Memory B cell (primary cell): ENCODE results near the gene SYTL3.

Experiments
- ATAC-seq: fragments of 150-1000 bp; cut with Tn5 transposase; 2 replicates; pipeline ENCODE4 v1.10.0; 2021; ENCODE audit warnings: low read depth, mild to moderate bottlenecking, moderate library complexity
- DNase-seq, 2 donors: peaks; one replicate each; pipeline ENCODE4 v3.0.0; 2022; ENCODE audit warnings: low spot score in 2 of 2
- H3K27ac Mint-ChIP-seq: one replicate; pipeline ENCODE4 v1.8.0; 2022; ENCODE audit warnings: mild to moderate bottlenecking, moderate library complexity, mixed read lengths
- H3K27me3 Mint-ChIP-seq: one replicate; pipeline ENCODE4 v1.8.0; 2022; ENCODE audit warnings: mixed read lengths
- H3K36me3 Mint-ChIP-seq: one replicate; pipeline ENCODE4 v1.8.0; 2022; ENCODE audit warnings: mild to moderate bottlenecking, mixed read lengths
- H3K4me1 Mint-ChIP-seq: one replicate; pipeline ENCODE4 v1.8.0; 2022; ENCODE audit warnings: mixed read lengths
- H3K4me3 Mint-ChIP-seq: one replicate; pipeline ENCODE4 v1.8.0; 2022; ENCODE audit warnings: mild to moderate bottlenecking, moderate library complexity, mixed read lengths
- H3K9me3 Mint-ChIP-seq: one replicate; pipeline ENCODE4 v1.8.0; 2022; ENCODE audit warnings: mixed read lengths

The SYTL3 gene

DNA sequence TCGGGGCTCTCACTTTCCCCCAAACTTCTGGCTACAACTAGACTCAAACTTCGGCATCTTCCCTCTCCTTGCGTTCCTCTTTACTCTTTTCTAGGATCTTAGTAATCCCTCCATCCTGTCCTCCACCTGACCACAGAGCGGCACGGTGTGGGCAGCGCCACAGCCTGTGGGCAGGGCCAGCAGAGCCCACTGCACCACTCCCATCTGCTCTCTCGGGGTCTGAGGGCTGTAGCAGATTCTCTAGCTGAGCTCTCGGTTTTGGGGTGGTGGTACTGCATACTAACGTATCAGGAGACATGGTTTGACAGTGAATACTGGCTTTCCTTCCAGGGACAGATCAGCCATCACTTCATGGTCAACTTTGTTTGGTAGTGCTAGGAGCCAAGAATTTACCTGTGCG lies 111.9 kb downstream of the SYTL3 start:
- Mint-ChIP-seq H3K36me3 (peaks cover 14% of the 10 kb centered on the region), H3K27ac (peak overlapping the region; percentile 76), H3K27me3 (no peaks in the 10 kb centered on the region), H3K4me3 (no peak overlapping the region), H3K4me1 (peaks cover 8% of the 10 kb centered on the region), H3K9me3 (peaks cover 2% of the 10 kb centered on the region)
- no peak for ATAC-seq
- no peak for DNase-seq

DNA sequence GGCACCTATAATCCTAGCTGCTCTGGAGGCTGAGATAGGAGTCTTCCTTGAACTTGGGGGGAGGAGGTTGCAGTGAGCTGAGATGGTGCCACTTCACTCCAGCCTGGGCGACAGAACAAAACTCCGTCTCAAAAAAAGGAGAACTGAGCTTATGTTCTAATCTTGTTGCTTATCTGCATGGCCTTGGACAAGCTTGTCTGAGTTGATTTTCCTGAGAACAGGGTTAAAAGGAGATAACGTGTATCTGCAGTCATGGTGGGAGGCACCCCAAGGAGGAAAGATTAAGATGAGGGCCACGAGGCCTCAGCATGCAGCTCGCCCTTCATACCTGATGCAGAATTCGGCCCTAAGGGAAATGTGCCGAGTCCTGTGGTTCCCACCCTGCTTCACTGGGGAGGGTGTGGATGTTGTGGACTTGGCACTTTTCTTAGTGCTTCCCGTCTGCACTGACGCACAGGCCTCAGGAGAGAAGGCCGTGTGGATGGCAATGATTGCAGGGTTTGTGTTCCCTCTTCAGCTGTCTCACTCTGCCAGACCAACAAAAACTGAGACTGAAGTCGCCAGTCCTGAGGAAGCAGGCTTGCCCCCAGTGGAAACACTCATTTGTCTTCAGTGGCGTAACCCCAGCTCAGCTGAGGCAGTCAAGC lies 113.1 kb downstream of the SYTL3 start:
- DNase-seq, result no peak
- peaks cover 23% of the 10 kb centered on the region for H3K36me3 Mint-ChIP-seq

DNA sequence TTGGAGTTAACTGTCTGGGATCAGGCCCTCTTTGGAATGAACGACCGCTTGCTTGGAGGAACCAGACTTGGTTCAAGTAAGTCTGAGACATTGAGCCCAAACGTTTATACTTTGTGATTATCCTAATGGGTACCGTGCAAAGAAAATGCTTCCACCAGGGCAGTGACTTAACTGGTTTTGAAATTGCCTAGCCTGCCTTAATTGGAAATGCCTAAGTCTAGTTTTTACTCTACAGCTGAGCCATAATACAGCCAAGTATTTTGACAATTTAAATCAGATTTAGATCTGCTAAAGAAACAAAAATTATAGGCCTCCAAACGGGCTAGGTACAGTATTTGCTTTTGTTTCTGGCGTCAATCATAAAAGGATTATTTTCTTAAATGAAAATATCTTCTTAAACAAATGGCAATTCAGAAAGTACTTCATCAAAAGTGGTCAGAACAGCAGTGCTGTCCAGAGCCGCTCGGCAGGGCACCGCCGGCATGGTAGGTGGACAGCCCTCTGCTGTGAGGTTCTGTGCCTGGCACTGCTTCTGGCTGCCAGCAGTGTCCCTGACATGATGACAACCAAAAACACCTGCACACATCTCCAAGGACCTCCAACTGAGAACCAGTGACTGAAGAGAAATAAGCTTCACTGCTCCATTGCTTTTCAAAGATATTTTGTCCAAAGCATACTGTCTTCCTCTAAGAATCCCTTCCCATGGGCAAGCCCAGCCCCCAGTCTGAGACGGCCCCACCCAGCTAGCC lies 113.8 kb downstream of the SYTL3 start:
- Mint-ChIP-seq H3K27ac (peak overlapping the region; percentile 42), H3K4me1 (peaks cover 10% of the 10 kb centered on the region), H3K9me3 (peaks cover 2% of the 10 kb centered on the region), H3K27me3 (no peaks in the 10 kb centered on the region), H3K36me3 (peaks cover 28% of the 10 kb centered on the region), H3K4me3 (no peak overlapping the region)
- ATAC-seq (no peak), DNase-seq (no peak)

More for the DNA sequence above, 113.1 kb downstream of the SYTL3 start:
- Mint-ChIP-seq H3K4me1 (peaks cover 8% of the 10 kb centered on the region), H3K27ac (peak overlapping the region; percentile 42), H3K9me3 (peaks cover 2% of the 10 kb centered on the region), H3K4me3 (no peak overlapping the region), H3K27me3 (no peaks in the 10 kb centered on the region)
- no peak for ATAC-seq

DNA sequence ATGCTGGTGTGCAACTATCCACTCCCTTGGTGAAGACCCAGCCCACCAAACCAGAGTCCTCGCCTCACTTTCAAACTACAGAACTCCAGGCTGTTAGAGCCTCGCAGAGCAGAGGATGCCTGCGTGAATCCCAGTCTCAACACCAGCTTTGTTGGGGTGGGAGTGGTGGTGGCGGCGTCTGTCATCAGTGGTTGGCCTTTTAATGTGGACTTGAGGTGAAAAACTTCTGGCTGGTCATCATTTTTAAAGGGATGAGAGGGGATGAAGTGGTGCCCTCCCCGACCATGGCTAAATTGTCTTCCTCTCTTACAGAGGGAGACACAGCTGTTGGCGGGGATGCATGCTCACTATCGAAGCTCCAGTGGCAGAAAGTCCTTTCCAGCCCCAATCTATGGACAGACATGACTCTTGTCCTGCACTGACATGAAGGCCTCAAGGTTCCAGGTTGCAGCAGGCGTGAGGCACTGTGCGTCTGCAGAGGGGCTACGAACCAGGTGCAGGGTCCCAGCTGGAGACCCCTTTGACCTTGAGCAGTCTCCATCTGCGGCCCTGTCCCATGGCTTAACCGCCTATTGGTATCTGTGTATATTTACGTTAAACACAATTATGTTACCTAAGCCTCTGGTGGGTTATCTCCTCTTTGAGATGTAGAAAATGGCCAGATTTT lies 114.5 kb downstream of the SYTL3 start:
- Mint-ChIP-seq H3K27ac (peak overlapping the region; percentile 42), H3K4me1 (peaks cover 10% of the 10 kb centered on the region), H3K36me3 (peaks cover 29% of the 10 kb centered on the region), H3K27me3 (no peaks in the 10 kb centered on the region), H3K4me3 (no peak overlapping the region), H3K9me3 (peaks cover 2% of the 10 kb centered on the region)
- ATAC-seq (no peak), DNase-seq (no peak)

DNA sequence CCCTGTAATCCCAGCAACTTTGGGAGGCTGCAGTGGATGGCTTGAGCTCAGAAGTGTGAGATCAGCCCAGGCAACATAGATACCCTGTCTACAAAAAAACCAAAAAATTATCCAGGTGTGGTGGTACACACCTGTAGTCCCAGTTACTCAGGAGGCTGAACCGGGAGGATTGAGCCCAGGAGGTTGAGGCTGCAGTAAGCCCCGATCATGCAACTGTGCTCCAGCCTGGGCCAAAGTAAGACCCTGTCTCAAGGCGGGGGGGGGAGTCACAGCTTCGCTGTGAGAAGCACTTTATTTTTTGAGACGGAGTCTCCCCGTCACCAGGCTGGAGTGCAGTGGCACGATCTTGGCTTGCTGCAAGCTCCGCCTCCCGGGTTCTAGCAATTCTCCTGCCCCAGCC lies 115.1 kb downstream of the SYTL3 start:
- H3K9me3 Mint-ChIP-seq, result peaks cover 2% of the 10 kb centered on the region
- peaks cover 8% of the 10 kb centered on the region for H3K4me1 Mint-ChIP-seq
- peaks cover 35% of the 10 kb centered on the region for H3K36me3 Mint-ChIP-seq
- H3K4me3 Mint-ChIP-seq, result no peak overlapping the region
- peak; percentile 12 for ATAC-seq
- no peak for DNase-seq
- H3K27ac Mint-ChIP-seq, result no peak overlapping the region
- no peaks in the 10 kb centered on the region for H3K27me3 Mint-ChIP-seq

DNA sequence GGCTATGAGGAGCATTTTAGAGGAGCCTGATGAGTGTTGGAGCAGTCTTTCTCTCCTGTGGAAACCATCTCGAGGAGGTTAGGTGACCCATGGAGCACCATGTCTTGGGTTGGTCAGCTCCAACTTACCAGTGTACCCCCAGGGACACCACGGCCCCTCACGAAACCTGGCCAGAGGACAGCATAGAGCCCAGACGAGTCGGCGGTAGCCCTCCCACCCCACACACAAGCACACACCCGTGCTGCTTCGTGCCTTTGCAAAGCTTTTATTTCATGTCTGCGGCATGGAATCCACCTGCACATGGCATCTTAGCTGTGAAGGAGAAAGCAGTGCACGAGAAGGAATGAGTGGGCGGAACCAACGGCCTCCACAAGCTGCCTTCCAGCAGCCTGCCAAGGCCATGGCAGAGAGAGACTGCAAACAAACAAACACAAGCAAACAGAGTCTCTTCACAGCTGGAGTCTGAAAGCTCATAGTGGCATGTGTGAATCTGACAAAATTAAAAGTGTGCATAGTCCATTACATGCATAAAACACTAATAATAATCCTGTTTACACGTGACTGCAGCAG lies 115.7 kb downstream of the SYTL3 start:
- Mint-ChIP-seq H3K4me3 (no peak overlapping the region), H3K9me3 (peaks cover 2% of the 10 kb centered on the region), H3K27me3 (no peaks in the 10 kb centered on the region), H3K4me1 (peaks cover 8% of the 10 kb centered on the region), H3K27ac (no peak overlapping the region), H3K36me3 (peaks cover 37% of the 10 kb centered on the region)
- no peak for ATAC-seq
- DNase-seq, result no peak

DNA sequence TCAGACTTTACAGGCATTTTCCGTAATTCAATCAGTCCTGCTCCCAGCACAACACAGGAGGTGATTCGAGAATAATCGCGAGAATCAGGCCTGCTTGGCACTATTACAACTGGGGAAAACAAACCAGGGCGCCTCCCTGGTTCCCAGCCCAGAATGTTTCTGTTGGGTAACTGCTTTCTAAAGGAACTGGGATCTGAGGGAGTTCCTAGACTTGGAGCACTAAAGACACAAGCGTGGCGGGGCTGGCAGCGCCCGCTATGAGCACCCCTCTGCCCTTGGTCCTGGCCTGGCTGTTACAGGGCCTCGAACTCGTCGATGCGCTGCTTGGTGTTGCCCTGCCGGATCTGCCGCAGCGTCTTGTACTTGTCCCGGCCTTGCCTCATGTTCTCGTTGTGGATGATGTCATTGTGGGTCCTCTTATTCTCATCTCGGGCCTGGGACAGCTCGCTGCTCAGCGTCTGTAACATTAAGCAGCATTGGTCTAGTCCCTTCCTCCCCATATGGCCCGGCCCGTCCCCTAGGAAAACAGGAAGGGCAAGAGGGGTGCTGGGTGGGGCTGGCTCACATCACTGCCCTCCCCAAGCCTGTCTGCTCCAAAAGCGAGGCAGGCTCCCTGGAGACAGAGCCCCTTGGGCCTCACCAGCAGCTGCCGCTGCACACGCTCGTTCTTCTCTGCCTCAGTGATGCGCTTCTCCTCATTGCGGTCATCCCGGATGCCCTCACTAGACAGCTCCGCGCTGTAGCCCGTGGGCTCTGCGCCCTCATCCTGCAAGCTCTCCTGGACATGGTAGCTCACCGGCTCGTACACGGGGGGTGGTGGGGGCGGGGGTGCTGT lies 117.0 kb downstream of the SYTL3 start:
- Mint-ChIP-seq H3K27ac (peak overlapping the region; percentile 86), H3K9me3 (peaks cover 2% of the 10 kb centered on the region), H3K27me3 (no peaks in the 10 kb centered on the region), H3K36me3 (peaks cover 47% of the 10 kb centered on the region), H3K4me1 (peaks cover 10% of the 10 kb centered on the region), H3K4me3 (no peak overlapping the region)
- ATAC-seq, result no peak
- no peak for DNase-seq

DNA sequence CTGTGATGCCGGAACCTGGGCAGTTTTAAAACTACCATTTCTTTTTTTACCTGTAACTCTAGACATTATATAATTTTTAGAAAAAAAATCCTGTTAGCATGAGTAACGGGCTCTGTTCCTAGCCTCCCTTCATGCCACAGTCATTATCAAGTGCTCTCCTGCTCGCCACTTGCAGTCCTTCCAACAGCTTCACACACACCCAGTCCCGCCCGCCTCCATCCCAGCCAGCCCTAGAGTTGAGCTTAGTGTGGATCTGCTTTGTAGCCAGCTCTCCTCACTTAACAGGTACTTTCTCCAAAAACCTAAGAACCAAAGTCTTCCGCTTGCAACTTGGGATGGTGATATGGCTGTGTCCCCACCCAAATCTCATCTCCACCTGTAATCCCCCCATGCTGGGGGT lies 117.9 kb downstream of the SYTL3 start:
- ATAC-seq, result no peak
- no peak for DNase-seq
- H3K27me3 Mint-ChIP-seq, result no peaks in the 10 kb centered on the region
- H3K4me1 Mint-ChIP-seq, result peaks cover 13% of the 10 kb centered on the region
- H3K36me3 Mint-ChIP-seq, result peaks cover 50% of the 10 kb centered on the region
- peak overlapping the region; percentile 86 for H3K27ac Mint-ChIP-seq
- H3K4me3 Mint-ChIP-seq, result no peak overlapping the region
- H3K9me3 Mint-ChIP-seq, result peaks cover 2% of the 10 kb centered on the region

DNA sequence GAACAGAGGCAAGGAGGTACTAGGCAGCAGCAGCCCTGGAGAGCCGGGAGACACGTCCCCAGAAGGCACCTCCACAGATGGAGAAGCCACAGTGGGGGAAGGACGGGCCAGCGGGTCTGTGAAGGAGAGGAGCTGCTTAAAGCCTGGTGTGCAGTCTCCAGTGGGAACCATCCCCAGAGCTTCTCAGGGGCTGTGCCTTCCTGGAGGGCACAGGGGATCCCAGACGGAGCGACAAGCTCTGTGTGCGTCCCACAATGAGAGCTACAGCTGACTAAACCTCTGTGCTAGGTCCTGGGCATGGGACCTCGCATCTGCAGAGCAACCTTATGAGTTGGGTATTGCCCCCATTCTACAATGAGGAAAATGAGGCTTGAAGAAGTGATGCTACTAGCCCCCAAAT lies 118.6 kb downstream of the SYTL3 start:
- no peak overlapping the region for H3K4me3 Mint-ChIP-seq
- H3K27ac Mint-ChIP-seq, result peak overlapping the region; percentile 80
- DNase-seq (no peak), ATAC-seq (no peak)
- peaks cover 10% of the 10 kb centered on the region for H3K4me1 Mint-ChIP-seq
- H3K9me3 Mint-ChIP-seq, result no peaks in the 10 kb centered on the region
- H3K36me3 Mint-ChIP-seq, result peaks cover 52% of the 10 kb centered on the region
- no peaks in the 10 kb centered on the region for H3K27me3 Mint-ChIP-seq

DNA sequence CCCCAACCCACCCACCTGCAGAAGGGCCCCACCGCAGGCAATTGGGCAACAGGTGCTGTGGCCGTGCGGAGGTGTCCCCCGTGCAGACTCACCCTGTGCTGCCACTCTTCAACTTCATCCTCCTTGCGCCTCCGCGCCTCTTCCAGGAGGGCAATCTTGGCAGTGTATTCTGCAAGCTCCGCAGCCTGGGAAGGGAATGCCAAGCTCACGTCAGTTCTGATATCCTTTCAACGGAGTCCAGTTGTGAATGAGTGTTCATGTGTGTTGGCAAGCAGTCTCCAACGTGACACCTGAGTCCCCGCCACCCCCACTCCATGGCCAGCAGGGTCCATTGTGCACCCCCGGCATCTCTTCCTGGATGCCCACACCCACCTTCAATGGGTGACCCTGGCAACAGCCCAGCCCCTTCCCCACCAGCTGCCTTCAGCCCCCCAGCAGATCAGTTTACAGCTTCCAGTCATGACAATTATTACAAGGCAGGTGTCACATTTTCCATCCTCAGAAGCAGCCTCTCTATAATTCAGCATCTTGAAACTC lies 119.4 kb downstream of the SYTL3 start:
- Mint-ChIP-seq H3K36me3 (peaks cover 54% of the 10 kb centered on the region), H3K27me3 (no peaks in the 10 kb centered on the region), H3K4me1 (peaks cover 10% of the 10 kb centered on the region), H3K4me3 (no peak overlapping the region), H3K9me3 (no peaks in the 10 kb centered on the region), H3K27ac (peak overlapping the region; percentile 81)
- no peak for ATAC-seq
- DNase-seq, result no peak

DNA sequence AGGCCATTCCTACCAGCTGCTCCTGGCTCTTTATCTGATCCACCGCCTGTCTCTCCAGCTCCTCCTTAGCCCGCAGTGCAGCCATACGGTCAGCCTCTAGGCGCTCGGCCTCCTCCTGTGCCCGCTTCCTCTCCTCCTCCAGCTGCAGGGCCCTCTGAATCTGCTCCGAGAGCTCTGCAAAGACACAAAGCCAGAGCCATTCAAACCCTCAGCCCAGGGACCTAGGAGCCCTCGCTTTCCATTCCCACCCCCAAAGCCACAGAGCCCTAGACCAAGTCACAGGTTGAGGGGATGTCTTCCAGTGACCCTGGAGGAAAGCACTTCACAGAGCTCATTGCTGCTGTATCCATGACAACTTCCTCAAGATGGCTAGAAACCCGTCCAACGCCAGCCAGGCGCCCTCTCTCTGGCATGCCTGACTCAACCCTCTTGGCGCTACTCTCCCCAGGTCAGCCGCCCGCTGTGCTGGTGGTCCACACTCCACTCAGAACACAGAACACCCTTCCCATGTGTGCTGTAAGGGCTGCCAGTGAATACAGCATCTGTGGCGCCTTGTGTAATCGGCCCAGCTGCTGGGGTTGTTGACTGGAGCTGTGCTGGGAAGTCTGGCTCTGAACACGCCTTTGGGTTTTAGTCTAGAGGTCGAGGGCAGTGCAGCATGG lies 120.0 kb downstream of the SYTL3 start:
- peaks cover 58% of the 10 kb centered on the region for H3K36me3 Mint-ChIP-seq
- no peak for ATAC-seq

DNA sequence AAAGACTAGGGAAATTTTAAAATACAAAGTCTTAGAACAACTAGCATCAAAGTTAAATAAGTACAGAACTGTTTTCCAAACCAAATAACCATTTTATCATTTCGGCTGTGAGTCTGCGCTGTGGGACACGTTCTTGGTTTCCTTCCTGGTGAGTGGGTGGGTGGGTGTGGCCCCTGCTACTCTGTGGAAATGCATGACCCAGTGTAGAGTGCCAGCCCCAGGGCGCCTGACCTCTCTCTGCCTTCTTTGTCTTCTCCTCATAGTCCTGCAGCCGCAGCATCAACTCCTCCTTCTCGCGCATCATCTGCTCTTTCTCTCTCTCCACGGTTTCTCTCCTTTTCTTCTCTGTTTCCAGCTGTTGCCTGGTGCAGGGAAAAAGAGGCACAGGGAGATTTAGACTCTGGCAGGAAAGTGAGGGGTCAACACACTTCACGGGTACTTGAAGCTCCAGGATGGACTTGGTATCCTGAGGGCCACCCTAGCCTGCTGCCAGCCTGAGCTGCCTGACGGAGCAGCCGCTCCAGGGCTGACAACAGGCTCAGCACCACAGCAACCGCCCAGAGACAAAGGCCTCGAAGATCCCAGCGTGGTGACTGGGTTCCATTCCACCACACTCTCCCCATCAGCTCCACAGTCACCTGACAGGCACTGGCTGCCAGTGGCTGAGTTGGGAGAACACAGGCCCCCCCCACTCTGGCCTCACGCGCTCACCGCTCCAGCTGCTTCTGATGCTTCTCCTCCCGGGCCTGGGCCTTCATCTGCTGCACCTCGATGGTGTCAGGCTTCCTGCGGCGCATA lies 120.9 kb downstream of the SYTL3 start:
- DNase-seq, result no peak
- H3K27ac Mint-ChIP-seq, result peak overlapping the region; percentile 81
- no peaks in the 10 kb centered on the region for H3K27me3 Mint-ChIP-seq
- no peaks in the 10 kb centered on the region for H3K9me3 Mint-ChIP-seq
- peaks cover 10% of the 10 kb centered on the region for H3K4me1 Mint-ChIP-seq
- H3K36me3 Mint-ChIP-seq, result peaks cover 53% of the 10 kb centered on the region
- H3K4me3 Mint-ChIP-seq, result no peak overlapping the region
- no peak for ATAC-seq

More for the DNA sequence above, 120.0 kb downstream of the SYTL3 start:
- peaks cover 10% of the 10 kb centered on the region for H3K4me1 Mint-ChIP-seq
- peak overlapping the region; percentile 81 for H3K27ac Mint-ChIP-seq
- no peaks in the 10 kb centered on the region for H3K27me3 Mint-ChIP-seq
- H3K4me3 Mint-ChIP-seq, result no peak overlapping the region
- H3K9me3 Mint-ChIP-seq, result no peaks in the 10 kb centered on the region
- DNase-seq, result no peak
